Endothelial cell of umbilical vein (primary cell): Measurements from ENCODE around the gene FBXL13.

ENCODE experiments used
- CTCF ChIP-seq, 2 donors: IDR thresholded peaks; 1 replicate in 1 of 2; 2 replicates in 1 of 2; pipeline ENCODE4 v1.5.1; 2011; ENCODE audit warnings: low read length in 2 of 2, mild to moderate bottlenecking in 2 of 2, moderate library complexity in 2 of 2, control low read depth in 1 of 2, inconsistent platforms in 1 of 2, low read depth in 1 of 2; ENCODE audit not compliant: insufficient read depth in 1 of 2; ENCODE audit errors: extremely low read depth in 1 of 2
- EZH2 ChIP-seq: IDR thresholded peaks from 2 replicates; pipeline ENCODE4 v1.6.1; 2012; ENCODE audit warnings: borderline replicate concordance, low read depth, mild to moderate bottlenecking, moderate library complexity, low read length, inconsistent platforms; ENCODE audit not compliant: severe bottlenecking

- no peak for TF ChIP-seq CTCF (IDR thresholded peaks at IDR 0.05; ENCODE audit: extremely low read depth in 1 of 2, insufficient read depth in 1 of 2, low read depth in 1 of 2, low read length in 2 of 2)
- no peak for TF ChIP-seq EZH2
These were observed 84.0 kb downstream of the FBXL13 start for GRCh38 chr7:102990642-102991041.
